GF-D8 (cell line): ENCODE results near the gene HDAC4.
"Not testable (repeated sequence)": the region's sequence is repeated elsewhere in the genome, so short reads cannot be mapped to it uniquely, and the experiment has no call there.

ENCODE experiments used
- DNase-seq: peaks from one replicate; lab custom pipeline; 2025; lab: John Stamatoyannopoulos, UW

Gene HDAC4

DNA sequence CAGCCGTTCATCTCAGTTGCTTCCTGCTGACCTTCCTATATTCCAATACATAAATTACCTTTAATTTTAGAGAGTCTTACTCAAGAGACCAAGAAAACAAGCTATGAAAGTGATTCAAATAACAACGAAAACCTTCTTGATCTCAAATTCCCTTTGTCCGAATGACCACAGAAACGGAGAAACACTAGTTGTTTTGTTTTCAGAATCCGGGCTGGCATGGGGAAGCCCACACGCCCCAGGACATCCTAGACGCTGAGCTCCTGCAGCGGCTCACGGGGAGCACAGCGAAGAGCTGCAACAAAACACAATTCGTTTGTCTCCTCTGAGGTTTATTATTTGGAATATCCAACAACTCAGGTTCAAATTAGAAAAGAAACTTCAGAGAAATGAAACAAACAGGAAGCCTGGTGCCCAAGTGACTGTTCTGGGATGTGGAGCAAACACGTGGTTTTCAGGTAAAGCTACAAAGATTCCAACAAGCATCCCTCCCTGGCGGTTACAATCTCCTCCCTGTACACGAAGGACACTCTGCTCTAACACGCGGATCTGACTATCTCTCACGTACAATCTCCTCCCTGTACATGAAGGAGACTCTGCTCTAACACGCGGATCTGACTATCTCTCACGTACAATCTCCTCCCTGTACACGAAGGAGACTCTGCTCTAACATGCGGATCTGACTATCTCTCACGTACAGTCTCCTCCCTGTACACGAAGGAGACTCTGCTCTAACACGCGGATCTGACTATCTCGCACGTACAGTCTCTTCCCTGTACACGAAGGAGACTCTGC, 315.4 kb downstream of the HDAC4 start:
- no peak for DNase-seq

- DNase-seq: no peak
Measured at GRCh38 chr2:239084007-239084406, 316.8 kb downstream of the HDAC4 start.

- DNase-seq: no peak
Measured at GRCh38 chr2:239082425-239082824, 318.4 kb downstream of the HDAC4 start.

- DNase-seq: no peak
Measured at GRCh38 chr2:239081622-239082021, 319.2 kb downstream of the HDAC4 start.

DNA sequence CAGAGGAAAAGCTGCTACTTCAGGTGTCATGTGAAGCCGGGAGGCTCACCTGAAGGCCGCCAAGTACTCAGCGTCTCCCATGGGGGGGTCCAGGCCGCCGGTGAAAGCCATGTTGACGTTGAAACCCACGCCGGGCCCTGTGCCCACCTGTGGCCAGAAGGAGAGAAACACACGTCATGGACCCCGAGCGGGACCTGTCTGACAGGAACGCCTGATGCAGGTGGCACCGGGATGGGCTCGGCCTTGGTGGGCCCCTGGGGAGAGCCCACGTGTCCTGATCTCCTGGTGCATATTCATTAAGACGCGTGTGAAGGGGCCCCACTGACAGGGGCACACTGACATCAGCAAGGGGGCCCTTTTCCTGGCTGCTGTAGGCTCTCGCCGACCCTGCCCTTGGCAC, 319.8 kb downstream of the HDAC4 start:
- DNase-seq: no peak

- DNase-seq: no peak
Measured at GRCh38 chr2:239079671-239080294, 321.0 kb downstream of the HDAC4 start.

GRCh38 chr2:239078128-239078924, 322.5 kb downstream of the HDAC4 start:
- no peak for DNase-seq

DNA sequence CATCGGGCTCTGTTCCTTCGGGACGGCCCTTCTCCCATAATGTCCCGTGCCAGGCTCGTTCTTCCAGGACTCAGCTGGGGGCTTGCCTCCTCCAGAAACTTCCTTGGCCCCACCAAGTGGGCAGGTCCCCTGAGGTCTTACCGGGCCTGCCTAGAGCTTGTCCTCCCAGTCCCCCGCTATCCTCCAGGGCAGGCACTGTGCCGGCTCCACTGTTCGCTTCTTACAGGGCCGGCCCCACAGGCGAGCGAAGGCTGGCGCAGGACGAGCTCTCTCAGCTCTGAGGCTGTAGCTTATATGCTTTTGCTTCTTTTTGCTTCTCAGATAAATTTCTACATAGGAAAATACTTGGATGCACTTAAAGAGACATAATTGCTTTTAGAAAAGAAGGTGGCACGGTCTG, 323.6 kb downstream of the HDAC4 start:
- DNase-seq: no peak

- no peak for DNase-seq
Measured at GRCh38 chr2:239075918-239076758, 324.7 kb downstream of the HDAC4 start.

GRCh38 chr2:239073745-239074530, 326.9 kb downstream of the HDAC4 start:
- DNase-seq: no peak

GRCh38 chr2:239073270-239073669, 327.6 kb downstream of the HDAC4 start:
- DNase-seq: no peak

GRCh38 chr2:239072786-239073185, 328.0 kb downstream of the HDAC4 start:
- no peak for DNase-seq

DNA sequence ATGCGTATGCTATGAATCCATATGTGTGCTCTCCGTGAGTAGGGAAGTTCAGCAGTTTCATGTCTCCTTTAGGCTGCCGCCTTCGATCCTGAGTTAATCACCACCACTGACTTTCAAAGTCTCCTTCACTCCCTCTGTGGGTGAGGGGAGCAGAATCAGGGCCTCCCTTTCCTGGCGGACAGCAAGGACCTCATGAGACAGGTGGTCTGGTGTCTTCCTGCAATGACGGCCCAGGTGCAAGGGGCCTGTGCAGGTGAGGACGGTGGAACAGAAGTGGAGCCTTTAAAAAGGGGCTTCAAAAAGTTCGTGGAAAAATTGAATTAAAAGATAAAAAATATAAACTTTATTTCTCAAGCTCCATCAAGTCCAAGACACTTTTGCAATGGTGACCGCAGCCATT, 330.4 kb downstream of the HDAC4 start:
- DNase-seq: no peak

DNA sequence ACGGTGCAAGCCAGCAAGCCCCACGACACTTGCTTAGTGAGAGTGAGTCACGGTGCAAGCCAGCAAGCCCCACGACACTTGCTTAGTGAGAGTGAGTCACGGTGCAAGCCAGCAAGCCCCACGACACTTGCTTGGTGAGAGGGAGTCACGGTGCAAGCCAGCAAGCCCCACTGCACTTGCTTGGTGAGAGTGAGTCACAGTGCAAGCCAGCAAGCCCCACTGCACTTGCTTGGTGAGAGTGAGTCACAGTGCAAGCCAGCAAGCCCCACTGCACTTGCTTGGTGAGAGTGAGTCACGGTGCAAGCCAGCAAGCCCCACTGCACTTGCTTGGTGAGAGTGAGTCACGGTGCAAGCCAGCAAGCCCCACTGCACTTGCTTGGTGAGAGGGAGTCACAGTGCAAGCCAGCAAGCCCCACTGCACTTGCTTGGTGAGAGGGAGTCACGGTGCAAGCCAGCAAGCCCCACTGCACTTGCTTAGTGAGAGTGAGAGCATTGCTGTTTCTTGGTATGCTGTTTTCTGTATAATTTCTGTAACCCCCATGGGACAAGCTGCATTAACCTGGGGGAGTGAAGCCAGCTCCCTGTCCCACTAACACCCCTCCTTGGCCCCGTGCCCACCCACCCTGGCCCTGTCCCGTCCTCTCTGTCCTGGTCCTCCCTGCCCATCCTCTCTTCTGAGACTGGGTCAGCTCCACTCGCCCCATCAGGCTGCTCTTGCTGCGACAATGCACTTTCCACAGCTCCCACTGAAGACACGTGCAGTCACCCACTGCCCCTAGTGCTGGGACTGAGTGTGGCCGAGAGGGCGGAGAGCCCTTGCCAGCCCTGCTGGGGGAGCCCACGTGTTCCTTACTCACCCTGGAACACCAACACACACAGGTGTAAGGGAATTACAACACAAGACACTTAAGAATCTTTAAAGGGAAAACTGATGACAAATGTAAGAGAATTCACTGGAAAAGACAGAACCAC, 331.2 kb downstream of the HDAC4 start:
- DNase-seq: not testable (repeated sequence)

DNA sequence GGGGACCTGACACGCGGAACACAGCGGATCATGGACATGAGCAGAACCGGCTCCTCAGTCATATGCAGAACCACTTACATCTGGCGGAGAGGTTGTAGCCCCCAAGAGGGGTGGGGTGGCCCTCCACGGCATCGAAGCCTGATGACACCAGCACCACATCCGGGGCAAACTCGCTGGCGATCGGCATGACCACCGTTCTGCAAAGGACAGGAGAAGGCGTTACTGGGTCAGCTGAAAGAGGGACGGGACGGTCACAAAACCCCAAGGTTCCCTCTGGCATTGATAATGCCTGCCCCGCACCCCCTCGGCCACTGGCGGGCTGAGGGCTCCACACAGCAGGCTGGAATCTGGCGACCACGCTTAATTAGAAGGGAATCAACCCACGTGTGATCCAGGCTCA, 332.4 kb downstream of the HDAC4 start:
- DNase-seq: no peak

DNA sequence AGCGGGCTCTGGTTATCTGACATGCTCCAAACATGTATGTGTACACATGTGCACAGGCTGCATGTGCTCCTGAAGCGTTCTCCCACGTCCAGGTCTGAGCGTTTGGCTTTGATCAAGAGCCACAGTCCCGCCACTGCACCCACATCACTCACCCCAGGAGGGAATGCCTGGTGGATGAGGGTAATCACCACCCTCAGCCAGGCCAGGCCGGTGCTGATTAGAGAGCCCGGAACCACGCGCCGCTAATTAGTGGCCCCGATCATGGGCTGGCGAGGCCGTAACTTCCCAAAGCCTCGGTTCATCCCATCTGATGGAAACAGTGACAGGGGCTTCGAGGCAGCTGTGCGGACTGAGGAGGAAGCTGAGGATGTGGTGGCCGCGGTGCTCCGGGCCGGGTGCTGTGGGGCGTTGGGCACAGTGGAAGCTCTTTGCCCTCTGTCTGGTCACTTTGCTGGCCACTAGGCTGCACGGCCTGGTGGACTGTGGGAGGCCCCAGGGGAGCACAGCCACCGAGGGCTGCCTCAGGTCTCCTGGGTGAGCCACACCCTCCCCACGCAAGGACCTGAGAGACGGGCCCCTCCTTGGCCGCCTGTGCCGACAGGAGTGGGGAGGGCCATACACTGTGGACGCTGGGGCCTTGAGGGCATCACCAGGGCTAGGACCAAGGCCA, 333.5 kb downstream of the HDAC4 start:
- DNase-seq: no peak

DNA sequence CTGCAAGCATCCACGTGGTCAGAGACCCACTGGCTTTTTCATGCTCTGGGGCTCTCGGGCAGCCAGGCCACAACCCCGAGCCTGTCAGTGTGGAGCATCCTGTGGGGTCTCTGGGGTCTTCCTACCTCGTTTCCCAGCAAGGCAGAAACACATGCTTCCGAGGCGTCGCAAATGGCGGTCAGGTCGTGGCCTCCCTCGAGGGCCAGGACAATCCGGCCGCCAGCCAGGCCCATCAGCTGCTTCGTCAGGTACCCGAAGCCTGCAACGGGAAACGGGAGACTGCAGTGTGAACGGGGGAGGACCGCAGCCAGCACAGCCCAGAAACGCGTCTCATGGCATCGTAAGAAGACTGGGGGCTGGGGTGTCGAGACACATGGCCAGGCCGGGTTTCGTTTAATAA, 334.2 kb downstream of the HDAC4 start:
- DNase-seq: no peak

DNA sequence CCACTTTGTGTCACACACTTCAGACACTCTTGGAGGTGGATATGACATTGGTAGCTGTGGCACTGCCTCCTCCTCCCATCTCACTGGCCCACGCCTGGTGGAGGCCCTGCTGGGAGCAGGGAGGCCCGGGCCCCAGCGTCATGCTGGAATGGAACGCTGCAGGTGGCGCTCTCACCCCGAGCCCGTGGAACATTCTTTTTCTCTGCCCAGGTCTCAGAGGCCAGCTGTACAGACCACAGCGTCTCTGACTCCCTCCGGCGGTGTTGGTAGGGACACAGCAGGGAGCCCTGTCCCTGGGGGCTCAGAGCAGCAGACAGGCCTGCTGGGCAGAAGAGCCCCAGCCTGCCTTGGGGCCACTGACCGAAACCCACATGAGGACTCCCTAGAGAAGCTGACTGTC, 334.9 kb downstream of the HDAC4 start:
- DNase-seq: no peak

- no peak for DNase-seq
Measured at GRCh38 chr2:239065537-239065936, 335.3 kb downstream of the HDAC4 start.
